Fibroblast of skin of back (primary cell): Measurements from ENCODE around the gene NIPSNAP3A. TPM values are rescaled to one million over a fixed set of nuclear protein-coding genes. Genes with fewer than 3 reads are reported as not detected.
"Not testable (repeated sequence)": the region's sequence is repeated elsewhere in the genome, so short reads cannot be mapped to it uniquely, and the experiment has no call there.

Source experiments
- DNase-seq: peaks from one replicate; pipeline ENCODE4 v3.0.0-alpha.2; 2013
- polyA plus RNA-seq, 2 experiments: library from polyadenylated mRNA; unstranded; fragments of 120-200 nt; gene quantifications; one replicate each; pipeline ENCODE4 v1.2.1, GENCODE V29; 2013; ENCODE audit not compliant: insufficient read length in 2 of 2

NIPSNAP3A gene
- 34.5 TPM for polyA plus RNA-seq (2013, experiment 1 of 2; ENCODE audit: insufficient read length)
- 35.3 TPM for polyA plus RNA-seq (2013, experiment 2 of 2; ENCODE audit: insufficient read length)

GRCh38 chr9:104747565-104748358 is at the start of gene NIPSNAP3A:
TSS of gene NIPSNAP3A (plus strand) at chr9:104747683. CDS start at chr9:104747793, 110 bp downstream.
- peak; percentile 74 for DNase-seq

- no peak for DNase-seq
These were observed 47.2 kb upstream of the NIPSNAP3A start for GRCh38 chr9:104700306-104700705.

GRCh38 chr9:104708737-104709136 is 38.7 kb upstream of the NIPSNAP3A start:
- DNase-seq, result not testable (repeated sequence)

GRCh38 chr9:104711604-104712003 is 35.9 kb upstream of the NIPSNAP3A start:
- no peak for DNase-seq

GRCh38 chr9:104725014-104725413 is 22.5 kb upstream of the NIPSNAP3A start:
- DNase-seq, result no peak

- no peak for DNase-seq
These were observed 9.0 kb upstream of the NIPSNAP3A start for GRCh38 chr9:104738452-104738851.

GRCh38 chr9:104740621-104741020 is 6.9 kb upstream of the NIPSNAP3A start:
- DNase-seq, result peak; percentile 84

GRCh38 chr9:104743376-104743985 is 4.0 kb upstream of the NIPSNAP3A start:
- DNase-seq, result peak; percentile 75

GRCh38 chr9:104745852-104746251 is 1.6 kb upstream of the NIPSNAP3A start:
- no peak for DNase-seq

GRCh38 chr9:104746285-104746684 is 1.2 kb upstream of the NIPSNAP3A start:
- DNase-seq, result no peak

- DNase-seq, result no peak
These were observed 685 bp upstream of the NIPSNAP3A start for GRCh38 chr9:104746798-104747197.

GRCh38 chr9:104747245-104747564 is 278 bp upstream of the NIPSNAP3A start:
- DNase-seq, result no peak

GRCh38 chr9:104748359-104749031 is 1.0 kb downstream of the NIPSNAP3A start:
- peak; percentile 23 for DNase-seq

- no peak for DNase-seq
These were observed 2.8 kb downstream of the NIPSNAP3A start for GRCh38 chr9:104750185-104750767.

GRCh38 chr9:104758974-104759373 is 11.5 kb downstream of the NIPSNAP3A start:
- DNase-seq, result peak; percentile 33

GRCh38 chr9:104765138-104765537 is 17.7 kb downstream of the NIPSNAP3A start:
- no peak for DNase-seq

GRCh38 chr9:104766025-104766424 is 18.5 kb downstream of the NIPSNAP3A start:
- no peak for DNase-seq

GRCh38 chr9:104767507-104767906 is 20.0 kb downstream of the NIPSNAP3A start:
- no peak for DNase-seq

GRCh38 chr9:104769029-104769428 is 21.5 kb downstream of the NIPSNAP3A start:
- not testable (repeated sequence) for DNase-seq

- DNase-seq, result no peak
These were observed 22.2 kb downstream of the NIPSNAP3A start for GRCh38 chr9:104769655-104770054.

GRCh38 chr9:104772714-104773510 is 25.4 kb downstream of the NIPSNAP3A start:
- peak; percentile 55 for DNase-seq

GRCh38 chr9:104774132-104774531 is 26.6 kb downstream of the NIPSNAP3A start:
- no peak for DNase-seq
